CD8-positive, alpha-beta memory T cell (primary cell): Measurements from ENCODE around the gene POU5F2. TPM values are rescaled to one million over a fixed set of nuclear protein-coding genes. Genes with fewer than 3 reads are reported as not detected.
A peak's percentile ranks its signal among the peaks of the same experiment; 100 is the strongest.

Source experiments
- CTCF ChIA-PET: fragments of 350-600 bp; sonication (Branson Sonifier 250); formaldehyde crosslinking; loops from one replicate; lab custom pipeline; 2021; ENCODE audit warnings: antibody characterized with exemption; lab: Charles Lee
- POLR2A ChIA-PET: fragments of 350-600 bp; sonication (Branson Sonifier 250); formaldehyde crosslinking; loops from one replicate; lab custom pipeline; 2021; ENCODE audit warnings: antibody characterized with exemption; lab: Charles Lee
- DNase-seq, 5 donors: peaks; one replicate each; pipeline versions ENCODE4 v3.0.0 to v3.0.0-alpha.2; 2020 to 2022; ENCODE audit warnings: mixed read lengths in 1 of 5
- H3K27ac ChIP-seq: one replicate; pipeline ENCODE4 v1.7.0; 2013; ENCODE audit warnings: low read depth, mild to moderate bottlenecking, low read length, moderate library complexity
- H3K27me3 ChIP-seq: 2 replicates; pipeline ENCODE4 v1.7.0; 2013; ENCODE audit warnings: low read length, mild to moderate bottlenecking; ENCODE audit not compliant: insufficient read depth, poor library complexity, severe bottlenecking
- H3K36me3 ChIP-seq: 2 replicates; pipeline ENCODE4 v1.7.0; 2013; ENCODE audit warnings: mild to moderate bottlenecking, low read length, moderate library complexity; ENCODE audit not compliant: insufficient read depth
- H3K4me1 ChIP-seq: 2 replicates; pipeline ENCODE4 v1.7.0; 2013; ENCODE audit warnings: mild to moderate bottlenecking, low read length, moderate library complexity; ENCODE audit not compliant: insufficient read depth
- H3K4me3 ChIP-seq: 2 replicates; pipeline ENCODE4 v1.7.0; 2013; ENCODE audit warnings: mild to moderate bottlenecking, low read length
- H3K9me3 ChIP-seq: 2 replicates; pipeline ENCODE4 v1.7.0; 2013; ENCODE audit warnings: mild to moderate bottlenecking, low read length
- H3K27ac Mint-ChIP-seq, 8 donors: one replicate each; pipeline ENCODE4 v1.8.0; 2020 to 2021; ENCODE audit warnings: mixed read lengths in 8 of 8, mild to moderate bottlenecking in 6 of 8, inconsistent platforms in 3 of 8, moderate library complexity in 3 of 8
- H3K27me3 Mint-ChIP-seq, 2 donors: one replicate each; pipeline ENCODE4 v1.8.0; 2020 to 2021; ENCODE audit warnings: mixed read lengths in 2 of 2, mild to moderate bottlenecking in 1 of 2, moderate library complexity in 1 of 2
- H3K36me3 Mint-ChIP-seq, 3 donors: one replicate each; pipeline ENCODE4 v1.8.0; 2020 to 2021; ENCODE audit warnings: mixed read lengths in 3 of 3, inconsistent platforms in 1 of 3, mild to moderate bottlenecking in 1 of 3
- H3K4me1 Mint-ChIP-seq, 3 donors: one replicate each; pipeline ENCODE4 v1.8.0; 2020 to 2021; ENCODE audit warnings: mixed read lengths in 3 of 3, inconsistent platforms in 1 of 3, mild to moderate bottlenecking in 1 of 3
- H3K4me3 Mint-ChIP-seq, 7 donors: one replicate each; pipeline ENCODE4 v1.8.0; 2020 to 2021; ENCODE audit warnings: mixed read lengths in 7 of 7, mild to moderate bottlenecking in 6 of 7, moderate library complexity in 4 of 7, inconsistent platforms in 2 of 7
- H3K9me3 Mint-ChIP-seq, 5 donors: one replicate each; pipeline ENCODE4 v1.8.0; 2020 to 2022; ENCODE audit warnings: mixed read lengths in 5 of 5, mild to moderate bottlenecking in 3 of 5, moderate library complexity in 2 of 5, inconsistent platforms in 1 of 5
- polyA plus RNA-seq: library from polyadenylated mRNA; unstranded; fragments of 300-500 nt; fragmentation: Illumina TruSeq; gene quantifications from one replicate; pipeline ENCODE4 v1.2.3, GENCODE V29; 2021
- total RNA-seq, 2 experiments: library from RNA; stranded (reverse); gene quantifications; one replicate each; pipeline ENCODE4 v1.2.3, GENCODE V29; 2021

Gene POU5F2
- total and polyA plus RNA-seq, 3 experiments from 2014 or later, result 0.02 to 0.49 (median 0.28) TPM

- no peak overlapping the region for H3K27ac ChIP-seq
- H3K9me3 ChIP-seq, result no peaks in the 10 kb centered on the region
- H3K4me1 ChIP-seq, result no peaks in the 10 kb centered on the region
- Mint-ChIP-seq H3K4me3 (peak overlapping the region in 1 of 7 donors; percentile 37), H3K27me3 (no peaks in the 10 kb centered on the region), H3K4me1 (peaks cover 14 to 29% (median 16%) of the 10 kb centered on the region in 3 donors), H3K27ac (no peak overlapping the region), H3K9me3 (peaks cover 16 to 31% (median 22%) of the 10 kb centered on the region in 5 donors), H3K36me3 (peaks cover 27 to 47% (median 41%) of the 10 kb centered on the region in 3 donors)
- peak in 1 of 5 donors; percentile 44 for DNase-seq
- H3K27me3 ChIP-seq, result no peaks in the 10 kb centered on the region
- ChIA-PET POLR2A (no interaction called here), CTCF (no interaction called here)
- H3K4me3 ChIP-seq, result no peak overlapping the region
- no peaks in the 10 kb centered on the region for H3K36me3 ChIP-seq
These were observed 15.0 kb upstream of the POU5F2 start for GRCh38 chr5:93756372-93756771.

GRCh38 chr5:93755716-93756115 lies 14.3 kb upstream of the POU5F2 start:
- ChIA-PET POLR2A (no interaction called here), CTCF (no interaction called here)

GRCh38 chr5:93748875-93749397 lies 7.5 kb upstream of the POU5F2 start:
- H3K9me3 Mint-ChIP-seq, result no peaks in the 10 kb centered on the region
- no peaks in the 10 kb centered on the region for H3K4me1 ChIP-seq
- H3K4me1 Mint-ChIP-seq, result peaks cover 8 to 22% (median 18%) of the 10 kb centered on the region in 3 donors
- no peaks in the 10 kb centered on the region for H3K9me3 ChIP-seq
- ChIA-PET POLR2A (no interaction called here), CTCF (no interaction called here)
- H3K27me3 ChIP-seq, result no peaks in the 10 kb centered on the region
- no peak overlapping the region for H3K27ac ChIP-seq
- DNase-seq, result no peak
- no peaks in the 10 kb centered on the region for H3K36me3 ChIP-seq
- no peak overlapping the region for H3K4me3 Mint-ChIP-seq
- H3K27ac Mint-ChIP-seq, result no peak overlapping the region
- H3K27me3 Mint-ChIP-seq, result no peaks in the 10 kb centered on the region
- H3K36me3 Mint-ChIP-seq, result peaks cover 3 to 5% (median 4%) of the 10 kb centered on the region in 3 donors
- H3K4me3 ChIP-seq, result no peak overlapping the region

More at GRCh38 chr5:93755716-93756115, 14.3 kb upstream of the POU5F2 start:
- peaks cover 12 to 29% (median 13%) of the 10 kb centered on the region in 3 donors for H3K4me1 Mint-ChIP-seq
- Histone ChIP-seq H3K4me1 (no peaks in the 10 kb centered on the region), H3K9me3 (no peaks in the 10 kb centered on the region), H3K36me3 (no peaks in the 10 kb centered on the region), H3K4me3 (no peak overlapping the region), H3K27me3 (no peaks in the 10 kb centered on the region), H3K27ac (no peak overlapping the region)
- no peak for DNase-seq
- H3K27me3 Mint-ChIP-seq, result no peaks in the 10 kb centered on the region
- H3K27ac Mint-ChIP-seq, result no peak overlapping the region
- H3K4me3 Mint-ChIP-seq, result no peak overlapping the region
- H3K9me3 Mint-ChIP-seq, result peaks cover 12 to 27% (median 18%) of the 10 kb centered on the region in 5 donors
- H3K36me3 Mint-ChIP-seq, result peaks cover 22 to 42% (median 37%) of the 10 kb centered on the region in 3 donors

GRCh38 chr5:93746406-93747056 lies 5.1 kb upstream of the POU5F2 start:
- Mint-ChIP-seq H3K36me3 (peaks cover 11 to 22% (median 21%) of the 10 kb centered on the region in 3 donors), H3K27me3 (no peaks in the 10 kb centered on the region), H3K9me3 (peaks cover 0 to 2% (median 0%) of the 10 kb centered on the region in 5 donors), H3K4me1 (peaks cover 0 to 11% (median 11%) of the 10 kb centered on the region in 3 donors), H3K4me3 (no peak overlapping the region), H3K27ac (no peak overlapping the region)
- H3K27me3 ChIP-seq, result no peaks in the 10 kb centered on the region
- ChIA-PET CTCF (no interaction called here), POLR2A (no interaction called here)
- no peak overlapping the region for H3K4me3 ChIP-seq
- H3K27ac ChIP-seq, result no peak overlapping the region
- H3K36me3 ChIP-seq, result no peaks in the 10 kb centered on the region
- H3K9me3 ChIP-seq, result no peaks in the 10 kb centered on the region
- DNase-seq, result no peak
- H3K4me1 ChIP-seq, result no peaks in the 10 kb centered on the region

- H3K9me3 ChIP-seq, result no peaks in the 10 kb centered on the region
- H3K27ac ChIP-seq, result no peak overlapping the region
- POLR2A ChIA-PET, result no interaction called here
- DNase-seq, result no peak
- H3K4me3 ChIP-seq, result no peak overlapping the region
- CTCF ChIA-PET, result no interaction called here
- H3K36me3 Mint-ChIP-seq, result peaks cover 15 to 57% (median 40%) of the 10 kb centered on the region in 3 donors
- H3K4me1 Mint-ChIP-seq, result no peaks in the 10 kb centered on the region
- H3K9me3 Mint-ChIP-seq, result peaks cover 0 to 4% (median 3%) of the 10 kb centered on the region in 5 donors
- H3K36me3 ChIP-seq, result no peaks in the 10 kb centered on the region
- H3K27ac Mint-ChIP-seq, result no peak overlapping the region
- H3K27me3 Mint-ChIP-seq, result no peaks in the 10 kb centered on the region
- H3K4me3 Mint-ChIP-seq, result no peak overlapping the region
- no peaks in the 10 kb centered on the region for H3K4me1 ChIP-seq
- no peaks in the 10 kb centered on the region for H3K27me3 ChIP-seq
These were observed 5.1 kb downstream of the POU5F2 start for GRCh38 chr5:93736284-93736683.

GRCh38 chr5:93735378-93735777 lies 6.0 kb downstream of the POU5F2 start:
- no peak overlapping the region for H3K27ac Mint-ChIP-seq
- no peaks in the 10 kb centered on the region for H3K4me1 ChIP-seq
- H3K9me3 ChIP-seq, result no peaks in the 10 kb centered on the region
- CTCF ChIA-PET, result interaction anchor here (1.1 kb wide), 1 partner anchor 12 kb away, joined by 3 read pairs; no protein-coding TSS in a partner anchor
- H3K9me3 Mint-ChIP-seq, result peaks cover 0 to 4% (median 3%) of the 10 kb centered on the region in 5 donors
- POLR2A ChIA-PET, result no interaction called here
- H3K27me3 ChIP-seq, result no peaks in the 10 kb centered on the region
- no peak for DNase-seq
- H3K27ac ChIP-seq, result no peak overlapping the region
- H3K4me3 Mint-ChIP-seq, result no peak overlapping the region
- H3K4me3 ChIP-seq, result no peak overlapping the region
- no peaks in the 10 kb centered on the region for H3K4me1 Mint-ChIP-seq
- no peaks in the 10 kb centered on the region for H3K27me3 Mint-ChIP-seq
- H3K36me3 Mint-ChIP-seq, result peaks cover 10 to 53% (median 36%) of the 10 kb centered on the region in 3 donors
- H3K36me3 ChIP-seq, result no peaks in the 10 kb centered on the region

GRCh38 chr5:93731987-93732386 lies 9.4 kb downstream of the POU5F2 start:
- Histone ChIP-seq H3K4me3 (no peak overlapping the region), H3K9me3 (no peaks in the 10 kb centered on the region), H3K36me3 (no peaks in the 10 kb centered on the region), H3K27ac (no peak overlapping the region), H3K4me1 (no peaks in the 10 kb centered on the region), H3K27me3 (no peaks in the 10 kb centered on the region)
- no peak for DNase-seq
- CTCF ChIA-PET, result no interaction called here
- H3K4me1 Mint-ChIP-seq, result peaks cover 0 to 2% (median 0%) of the 10 kb centered on the region in 3 donors
- POLR2A ChIA-PET, result no interaction called here
- no peak overlapping the region for H3K4me3 Mint-ChIP-seq
- H3K27me3 Mint-ChIP-seq, result no peaks in the 10 kb centered on the region
- peaks cover 0 to 19% (median 12%) of the 10 kb centered on the region in 3 donors for H3K36me3 Mint-ChIP-seq
- H3K27ac Mint-ChIP-seq, result no peak overlapping the region
- H3K9me3 Mint-ChIP-seq, result no peaks in the 10 kb centered on the region

- no peak for DNase-seq
- Histone ChIP-seq H3K27me3 (no peaks in the 10 kb centered on the region), H3K36me3 (no peaks in the 10 kb centered on the region), H3K4me1 (no peaks in the 10 kb centered on the region), H3K4me3 (no peak overlapping the region), H3K27ac (no peak overlapping the region), H3K9me3 (no peaks in the 10 kb centered on the region)
- Mint-ChIP-seq H3K9me3 (no peaks in the 10 kb centered on the region), H3K27me3 (no peaks in the 10 kb centered on the region), H3K36me3 (peaks cover 3 to 4% (median 3%) of the 10 kb centered on the region in 3 donors), H3K4me1 (peaks cover 2 to 7% (median 3%) of the 10 kb centered on the region in 3 donors), H3K4me3 (no peak overlapping the region), H3K27ac (peak overlapping the region in 1 of 8 donors; percentile 63)
- ChIA-PET POLR2A (no interaction called here), CTCF (no interaction called here)
These were observed 14.8 kb downstream of the POU5F2 start for GRCh38 chr5:93726595-93726994.
